ENCODE results near the gene ST6GALNAC4. TPM values are rescaled to one million over a fixed set of nuclear protein-coding genes. Genes with fewer than 3 reads are reported as not detected.
A peak's percentile ranks its signal among the peaks of the same experiment; 100 is the strongest.

Gene ST6GALNAC4
- total and polyA plus RNA-seq, 9 of the 15 experiments (the other 6 are each of a cell fraction or from before 2014, with no cell fraction given), result 2.6 to 43.1 (median 15.4) TPM

- TF ChIP-seq CEBPG (CRISPR knock-in tag; IDR thresholded peaks at IDR 0.05) (no peak), CEBPG (tag; conservative IDR thresholded peaks at IDR 0.05 in 1 of 2, IDR thresholded peaks at IDR 0.05 in 1 of 2) (no peak), FOXP1 (CRISPR knock-in tag; IDR thresholded peaks at IDR 0.05) (peak; percentile 72), EZH2 (IDR thresholded peaks at IDR 0.05; ENCODE audit: borderline replicate concordance, low read depth, low read length) (no peak), GATAD2A (IDR thresholded peaks at IDR 0.05) (peak; percentile 70; the same call in 1 of the 2 replicates), MAZ (CRISPR knock-in tag; conservative IDR thresholded peaks at IDR 0.05 in 1 of 2, IDR thresholded peaks at IDR 0.05 in 1 of 2) (peak; percentile 57 to 86; a peak in 3 of 4 replicates), ZNF175 (CRISPR knock-in tag; IDR thresholded peaks at IDR 0.05; ENCODE audit: low read depth) (no peak), ZNF75A (CRISPR knock-in tag; IDR thresholded peaks at IDR 0.05) (no peak), SMARCA5 (IDR thresholded peaks at IDR 0.05) (peak; percentile 89), ZNF143 (CRISPR knock-in tag; IDR thresholded peaks at IDR 0.05) (peak; percentile 50; the same call in 1 of the 2 replicates), ILF3 (IDR thresholded peaks at IDR 0.05; ENCODE audit: borderline replicate concordance) (no peak), YY1 (IDR thresholded peaks at IDR 0.05; ENCODE audit: borderline replicate concordance in 1 of 3, control insufficient read depth in 1 of 3, extremely low read depth in 1 of 3, insufficient read depth in 3 of 3, insufficient read length in 1 of 3, insufficient replicate concordance in 2 of 3, low read depth in 1 of 3, low read length in 2 of 3) (peak in 1 of 3 experiments; percentile 28), SRSF1 (IDR thresholded peaks at IDR 0.05; ENCODE audit: low read depth, low read length) (no peak), ZBTB43 (CRISPR knock-in tag; IDR thresholded peaks at IDR 0.05) (no peak), RBM25 (IDR thresholded peaks at IDR 0.05; ENCODE audit: low read depth, low read length, severe bottlenecking) (peak; percentile 94), ZNF717 (CRISPR knock-in tag; IDR thresholded peaks at IDR 0.05) (no peak), PHB (CRISPR knock-in tag; IDR thresholded peaks at IDR 0.05) (no peak), ZNF518B (CRISPR knock-in tag; IDR thresholded peaks at IDR 0.05) (no peak), ZNF134 (CRISPR knock-in tag; conservative IDR thresholded peaks at IDR 0.05) (no peak), ZNF395 (CRISPR knock-in tag; IDR thresholded peaks at IDR 0.05) (no peak; the same call in 1 of the 2 replicates)
Observed at GRCh38 chr9:127898433-127899127, 18.3 kb downstream of the ST6GALNAC4 start (continued).
